SK-N-SH treated with all-trans-retinoic acid at 6 μM for 48 hours (cell line): ENCODE data around the gene IL1RL1.

Source experiments
- ATAC-seq: fragments of 200-7000 bp; cut with Tn5 transposase; 3 replicates; pipeline ENCODE4 v1.9.1; 2020; ENCODE audit warnings: mild to moderate bottlenecking, moderate library complexity
- ARNTL ChIP-seq: fragments of 450-650 bp; formaldehyde crosslinking; IDR thresholded peaks from 2 replicates; pipeline ENCODE4 v1.5.0; 2020; ENCODE audit warnings: low read depth, mild to moderate bottlenecking, moderate library complexity, borderline replicate concordance
- BACH2 ChIP-seq: fragments of 250-450 bp; sonication (Bioruptor Pico); IDR thresholded peaks from 2 replicates; pipeline ENCODE4 v1.9.0; 2021; ENCODE audit warnings: mild to moderate bottlenecking, borderline replicate concordance
- CSDC2 ChIP-seq: fragments of 250-450 bp; sonication (Bioruptor Pico); IDR thresholded peaks from 2 replicates; pipeline ENCODE4 v1.5.0; 2020; ENCODE audit warnings: mild to moderate bottlenecking, moderate library complexity
- ESRRG ChIP-seq: fragments of 250-450 bp; sonication (Bioruptor Pico); IDR thresholded peaks from 2 replicates; pipeline ENCODE4 v1.6.1; 2021; ENCODE audit warnings: mild to moderate bottlenecking
- GLIS3 ChIP-seq: fragments of 250-450 bp; sonication (Bioruptor Pico); IDR thresholded peaks from 2 replicates; pipeline ENCODE4 v1.5.0; 2020; ENCODE audit warnings: mild to moderate bottlenecking, moderate library complexity
- OSR1 ChIP-seq: fragments of 250-450 bp; sonication (Bioruptor Pico); IDR thresholded peaks from 2 replicates; pipeline ENCODE4 v1.8.0; 2022; ENCODE audit warnings: moderate library complexity, mild to moderate bottlenecking, inconsistent platforms
- PPARA ChIP-seq: fragments of 250-450 bp; sonication (Bioruptor Pico); IDR thresholded peaks from 2 replicates; pipeline ENCODE4 v1.5.0; 2020; ENCODE audit warnings: mild to moderate bottlenecking, borderline replicate concordance
- RARB ChIP-seq: fragments of 250-450 bp; sonication (Bioruptor Pico); IDR thresholded peaks from 2 replicates; pipeline ENCODE4 v1.8.0; 2021; ENCODE audit warnings: mild to moderate bottlenecking, moderate library complexity
- SNAI2 ChIP-seq: fragments of 250-450 bp; sonication (Bioruptor Pico); IDR thresholded peaks from 2 replicates; pipeline ENCODE4 v1.5.0; 2020; ENCODE audit warnings: mild to moderate bottlenecking, moderate library complexity
- TCF4 ChIP-seq: fragments of 250-450 bp; sonication (Bioruptor Pico); IDR thresholded peaks from 2 replicates; pipeline ENCODE4 v1.8.0; 2021; ENCODE audit warnings: mild to moderate bottlenecking, moderate library complexity, borderline replicate concordance
- TOX ChIP-seq: fragments of 250-450 bp; sonication (Bioruptor Pico); IDR thresholded peaks from 2 replicates; pipeline ENCODE4 v1.8.0; 2021; ENCODE audit warnings: mild to moderate bottlenecking, moderate library complexity, borderline replicate concordance
- ZC3H10 ChIP-seq: fragments of 250-450 bp; sonication (Bioruptor Pico); IDR thresholded peaks from 2 replicates; pipeline ENCODE4 v1.5.1; 2021; ENCODE audit warnings: mild to moderate bottlenecking, moderate library complexity
- ZFP3 ChIP-seq: fragments of 250-450 bp; sonication (Bioruptor Pico); IDR thresholded peaks from 2 replicates; pipeline ENCODE4 v1.5.0; 2020; ENCODE audit warnings: mild to moderate bottlenecking, moderate library complexity
- ZFP30 ChIP-seq: fragments of 450-650 bp; formaldehyde crosslinking; IDR thresholded peaks from 2 replicates; pipeline ENCODE4 v1.5.0; 2022; ENCODE audit warnings: mild to moderate bottlenecking, moderate library complexity
- ZNF70 ChIP-seq: fragments of 450-650 bp; formaldehyde crosslinking; IDR thresholded peaks from 2 replicates; pipeline ENCODE4 v1.5.0; 2020; ENCODE audit warnings: mild to moderate bottlenecking, moderate library complexity
- ZNF8 ChIP-seq: fragments of 450-650 bp; formaldehyde crosslinking; IDR thresholded peaks from 2 replicates; pipeline ENCODE4 v1.5.0; 2020; ENCODE audit warnings: mild to moderate bottlenecking, moderate library complexity
- TF ChIP-seq, protein P1 (sequence below): fragments of 250-450 bp; sonication (Bioruptor Pico); IDR thresholded peaks from 2 replicates; pipeline ENCODE4 v1.8.0; 2021; ENCODE audit warnings: low read depth, mild to moderate bottlenecking, moderate library complexity, borderline replicate concordance
- TF ChIP-seq, protein P2 (sequence below): fragments of 250-450 bp; sonication (Bioruptor Pico); IDR thresholded peaks from 2 replicates; pipeline ENCODE4 v1.8.0; 2020; ENCODE audit warnings: mild to moderate bottlenecking, moderate library complexity, borderline replicate concordance
- TF ChIP-seq, protein P3 (sequence below): fragments of 250-450 bp; sonication (Bioruptor Pico); IDR thresholded peaks from 2 replicates; pipeline ENCODE4 v1.5.0; 2020; ENCODE audit warnings: mild to moderate bottlenecking, moderate library complexity
- TF ChIP-seq, protein P4 (sequence below): fragments of 250-450 bp; sonication (Bioruptor Pico); IDR thresholded peaks from 2 replicates; pipeline ENCODE4 v1.5.1; 2021; ENCODE audit warnings: mild to moderate bottlenecking, moderate library complexity

Gene IL1RL1

DNA sequence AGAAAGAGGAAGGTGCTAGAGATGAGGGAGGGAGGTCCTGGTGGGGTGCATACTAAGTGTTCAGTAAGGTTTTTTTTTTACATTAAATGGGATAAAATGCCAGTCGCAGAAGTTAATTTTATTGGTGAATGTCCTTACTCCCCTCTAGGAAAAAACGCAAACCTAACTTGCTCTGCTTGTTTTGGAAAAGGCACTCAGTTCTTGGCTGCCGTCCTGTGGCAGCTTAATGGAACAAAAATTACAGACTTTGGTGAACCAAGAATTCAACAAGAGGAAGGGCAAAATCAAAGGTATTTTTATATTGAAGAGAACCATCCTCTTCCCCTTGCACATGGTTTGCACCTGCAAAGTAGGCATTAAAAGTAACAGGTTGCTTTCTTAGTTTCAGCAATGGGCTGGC is 31.5 kb downstream of the IL1RL1 start:
- ATAC-seq, result no peak
- no peak for TF ChIP-seq CSDC2 (CRISPR knock-in tag)
- TF ChIP-seq, protein P1, sequence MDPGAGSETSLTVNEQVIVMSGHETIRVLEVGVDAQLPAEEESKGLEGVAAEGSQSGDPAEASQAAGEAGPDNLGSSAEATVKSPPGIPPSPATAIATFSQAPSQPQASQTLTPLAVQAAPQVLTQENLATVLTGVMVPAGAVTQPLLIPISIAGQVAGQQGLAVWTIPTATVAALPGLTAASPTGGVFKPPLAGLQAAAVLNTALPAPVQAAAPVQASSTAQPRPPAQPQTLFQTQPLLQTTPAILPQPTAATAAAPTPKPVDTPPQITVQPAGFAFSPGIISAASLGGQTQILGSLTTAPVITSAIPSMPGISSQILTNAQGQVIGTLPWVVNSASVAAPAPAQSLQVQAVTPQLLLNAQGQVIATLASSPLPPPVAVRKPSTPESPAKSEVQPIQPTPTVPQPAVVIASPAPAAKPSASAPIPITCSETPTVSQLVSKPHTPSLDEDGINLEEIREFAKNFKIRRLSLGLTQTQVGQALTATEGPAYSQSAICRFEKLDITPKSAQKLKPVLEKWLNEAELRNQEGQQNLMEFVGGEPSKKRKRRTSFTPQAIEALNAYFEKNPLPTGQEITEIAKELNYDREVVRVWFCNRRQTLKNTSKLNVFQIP (CRISPR knock-in tag), result no peak
- TF ChIP-seq, protein P2, sequence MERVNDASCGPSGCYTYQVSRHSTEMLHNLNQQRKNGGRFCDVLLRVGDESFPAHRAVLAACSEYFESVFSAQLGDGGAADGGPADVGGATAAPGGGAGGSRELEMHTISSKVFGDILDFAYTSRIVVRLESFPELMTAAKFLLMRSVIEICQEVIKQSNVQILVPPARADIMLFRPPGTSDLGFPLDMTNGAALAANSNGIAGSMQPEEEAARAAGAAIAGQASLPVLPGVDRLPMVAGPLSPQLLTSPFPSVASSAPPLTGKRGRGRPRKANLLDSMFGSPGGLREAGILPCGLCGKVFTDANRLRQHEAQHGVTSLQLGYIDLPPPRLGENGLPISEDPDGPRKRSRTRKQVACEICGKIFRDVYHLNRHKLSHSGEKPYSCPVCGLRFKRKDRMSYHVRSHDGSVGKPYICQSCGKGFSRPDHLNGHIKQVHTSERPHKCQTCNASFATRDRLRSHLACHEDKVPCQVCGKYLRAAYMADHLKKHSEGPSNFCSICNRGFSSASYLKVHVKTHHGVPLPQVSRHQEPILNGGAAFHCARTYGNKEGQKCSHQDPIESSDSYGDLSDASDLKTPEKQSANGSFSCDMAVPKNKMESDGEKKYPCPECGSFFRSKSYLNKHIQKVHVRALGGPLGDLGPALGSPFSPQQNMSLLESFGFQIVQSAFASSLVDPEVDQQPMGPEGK (CRISPR knock-in tag), result no peak
- no peak for TF ChIP-seq GLIS3 (CRISPR knock-in tag)
- TF ChIP-seq ZFP3 (CRISPR knock-in tag), result no peak
- TF ChIP-seq ZNF8 (CRISPR knock-in tag), result no peak
- no peak for TF ChIP-seq PPARA (CRISPR knock-in tag)
- no peak for TF ChIP-seq ZC3H10 (CRISPR knock-in tag)
- no peak for TF ChIP-seq ESRRG (CRISPR knock-in tag)
- TF ChIP-seq TOX, result no peak
- TF ChIP-seq BACH2 (CRISPR knock-in tag), result no peak
- TF ChIP-seq, protein P3, sequence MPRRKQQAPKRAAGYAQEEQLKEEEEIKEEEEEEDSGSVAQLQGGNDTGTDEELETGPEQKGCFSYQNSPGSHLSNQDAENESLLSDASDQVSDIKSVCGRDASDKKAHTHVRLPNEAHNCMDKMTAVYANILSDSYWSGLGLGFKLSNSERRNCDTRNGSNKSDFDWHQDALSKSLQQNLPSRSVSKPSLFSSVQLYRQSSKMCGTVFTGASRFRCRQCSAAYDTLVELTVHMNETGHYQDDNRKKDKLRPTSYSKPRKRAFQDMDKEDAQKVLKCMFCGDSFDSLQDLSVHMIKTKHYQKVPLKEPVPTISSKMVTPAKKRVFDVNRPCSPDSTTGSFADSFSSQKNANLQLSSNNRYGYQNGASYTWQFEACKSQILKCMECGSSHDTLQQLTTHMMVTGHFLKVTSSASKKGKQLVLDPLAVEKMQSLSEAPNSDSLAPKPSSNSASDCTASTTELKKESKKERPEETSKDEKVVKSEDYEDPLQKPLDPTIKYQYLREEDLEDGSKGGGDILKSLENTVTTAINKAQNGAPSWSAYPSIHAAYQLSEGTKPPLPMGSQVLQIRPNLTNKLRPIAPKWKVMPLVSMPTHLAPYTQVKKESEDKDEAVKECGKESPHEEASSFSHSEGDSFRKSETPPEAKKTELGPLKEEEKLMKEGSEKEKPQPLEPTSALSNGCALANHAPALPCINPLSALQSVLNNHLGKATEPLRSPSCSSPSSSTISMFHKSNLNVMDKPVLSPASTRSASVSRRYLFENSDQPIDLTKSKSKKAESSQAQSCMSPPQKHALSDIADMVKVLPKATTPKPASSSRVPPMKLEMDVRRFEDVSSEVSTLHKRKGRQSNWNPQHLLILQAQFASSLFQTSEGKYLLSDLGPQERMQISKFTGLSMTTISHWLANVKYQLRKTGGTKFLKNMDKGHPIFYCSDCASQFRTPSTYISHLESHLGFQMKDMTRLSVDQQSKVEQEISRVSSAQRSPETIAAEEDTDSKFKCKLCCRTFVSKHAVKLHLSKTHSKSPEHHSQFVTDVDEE (CRISPR knock-in tag), result no peak
- TF ChIP-seq, protein P4, sequence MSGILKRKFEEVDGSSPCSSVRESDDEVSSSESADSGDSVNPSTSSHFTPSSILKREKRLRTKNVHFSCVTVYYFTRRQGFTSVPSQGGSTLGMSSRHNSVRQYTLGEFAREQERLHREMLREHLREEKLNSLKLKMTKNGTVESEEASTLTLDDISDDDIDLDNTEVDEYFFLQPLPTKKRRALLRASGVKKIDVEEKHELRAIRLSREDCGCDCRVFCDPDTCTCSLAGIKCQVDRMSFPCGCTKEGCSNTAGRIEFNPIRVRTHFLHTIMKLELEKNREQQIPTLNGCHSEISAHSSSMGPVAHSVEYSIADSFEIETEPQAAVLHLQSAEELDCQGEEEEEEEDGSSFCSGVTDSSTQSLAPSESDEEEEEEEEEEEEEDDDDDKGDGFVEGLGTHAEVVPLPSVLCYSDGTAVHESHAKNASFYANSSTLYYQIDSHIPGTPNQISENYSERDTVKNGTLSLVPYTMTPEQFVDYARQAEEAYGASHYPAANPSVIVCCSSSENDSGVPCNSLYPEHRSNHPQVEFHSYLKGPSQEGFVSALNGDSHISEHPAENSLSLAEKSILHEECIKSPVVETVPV (CRISPR knock-in tag), result no peak
- no peak for TF ChIP-seq ZFP30 (CRISPR knock-in tag)

DNA sequence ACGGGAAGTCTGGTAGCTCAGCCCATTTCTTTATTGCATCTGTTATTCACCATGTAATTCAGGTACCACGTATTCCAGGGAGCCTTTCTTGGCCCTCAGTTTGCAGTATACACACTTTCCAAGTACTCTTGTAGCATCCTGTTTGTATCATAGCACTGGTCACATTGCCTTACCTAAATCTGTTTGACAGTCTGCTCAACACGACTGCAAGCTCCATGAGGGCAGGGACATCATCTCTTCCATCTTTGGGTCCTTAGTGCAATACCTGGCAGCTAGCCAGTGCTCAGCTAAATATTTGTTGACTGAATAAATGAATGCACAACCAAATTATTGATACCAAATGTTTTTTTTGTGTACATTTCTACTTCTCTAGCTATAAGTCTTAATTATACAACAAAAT is 33.0 kb downstream of the IL1RL1 start:
- no peak for ATAC-seq
- no peak for TF ChIP-seq ESRRG (CRISPR knock-in tag)
- no peak for TF ChIP-seq ZC3H10 (CRISPR knock-in tag)
- TF ChIP-seq SNAI2 (CRISPR knock-in tag), result no peak
- TF ChIP-seq, all 23 proteins: peak for 0

DNA sequence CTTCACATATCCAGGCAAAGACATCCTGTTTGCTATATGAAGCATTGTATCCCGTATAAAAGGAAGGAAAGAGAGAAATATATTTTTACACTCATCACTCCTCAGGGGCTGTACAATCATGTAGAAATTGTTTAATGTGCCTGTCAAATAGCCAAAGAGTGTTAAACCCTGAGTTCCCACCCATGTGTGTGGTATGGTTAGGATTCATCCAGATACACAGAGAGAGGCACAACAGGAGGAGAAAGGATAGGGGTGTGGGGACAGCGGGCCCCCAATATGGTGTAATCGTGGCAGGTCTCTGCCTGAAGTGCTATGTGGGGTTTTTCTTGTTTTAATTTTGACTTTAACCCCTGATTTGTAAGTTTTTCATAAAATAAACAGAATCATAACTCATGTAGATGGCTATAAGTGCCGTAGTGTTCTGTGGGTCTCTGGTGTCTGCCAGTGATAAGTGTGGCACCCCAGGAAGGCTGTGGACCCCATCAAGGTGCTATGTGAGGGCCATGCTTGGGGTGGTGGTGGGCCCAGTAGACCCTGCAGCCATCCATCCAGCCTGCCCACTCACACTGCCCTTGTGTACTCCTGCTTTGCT is 34.1 kb downstream of the IL1RL1 start:
- TF ChIP-seq ZNF70 (CRISPR knock-in tag) (no peak), RARB (CRISPR knock-in tag) (no peak), ZNF8 (CRISPR knock-in tag) (no peak), ZC3H10 (CRISPR knock-in tag) (no peak), ZFP30 (CRISPR knock-in tag) (no peak), BACH2 (CRISPR knock-in tag) (no peak), ARNTL (CRISPR knock-in tag) (no peak), ZFP3 (CRISPR knock-in tag) (no peak), TCF4 (CRISPR knock-in tag) (no peak), ESRRG (CRISPR knock-in tag) (no peak), GLIS3 (CRISPR knock-in tag) (no peak), CSDC2 (CRISPR knock-in tag) (no peak), OSR1 (CRISPR knock-in tag) (no peak)
- TF ChIP-seq, protein P4 (CRISPR knock-in tag), result no peak
- TF ChIP-seq, protein P2 (CRISPR knock-in tag), result no peak
- no peak for ATAC-seq
